H1 (cell line): ENCODE results near the gene UBXN11.

Source experiments
- ATF3 ChIP-seq: IDR thresholded peaks from 2 replicates; pipeline ENCODE4 v1.6.1; 2011; ENCODE audit warnings: low read depth, mild to moderate bottlenecking, low read length; ENCODE audit not compliant: insufficient read depth
- CREB1 ChIP-seq: IDR thresholded peaks from 2 replicates; pipeline ENCODE4 v1.6.1; 2012; ENCODE audit warnings: inconsistent platforms
- CTBP2 ChIP-seq: IDR thresholded peaks from 2 replicates; pipeline ENCODE4 v1.7.0; 2011; ENCODE audit warnings: borderline replicate concordance, mild to moderate bottlenecking, moderate library complexity, mixed read lengths, low read length; ENCODE audit not compliant: insufficient read depth, insufficient read length
- CTCF ChIP-seq, 3 experiments: IDR thresholded peaks; 1 replicate in 2 of 3; 2 replicates in 1 of 3; pipeline versions ENCODE4 v1.5.1 to v1.6.1; 2011; ENCODE audit warnings: low read length in 3 of 3, mild to moderate bottlenecking in 3 of 3, inconsistent platforms in 2 of 3, low read depth in 1 of 3, moderate library complexity in 1 of 3; ENCODE audit not compliant: insufficient read depth in 1 of 3; ENCODE audit errors: control extremely low read depth in 1 of 3
- EP300 ChIP-seq, 2 experiments: IDR thresholded peaks; 1 replicate in 1 of 2; 2 replicates in 1 of 2; pipeline ENCODE4 v1.6.1; 2011 to 2012; ENCODE audit warnings: low read depth in 2 of 2, low read length in 2 of 2, mild to moderate bottlenecking in 2 of 2, borderline replicate concordance in 1 of 2, inconsistent platforms in 1 of 2, moderate library complexity in 1 of 2
- EZH2 ChIP-seq: fragments of 200-600 bp; sonication (generic); IDR thresholded peaks from 2 replicates; pipeline ENCODE4 v1.7.1; 2012; ENCODE audit warnings: low read depth, mild to moderate bottlenecking, moderate library complexity, low read length, inconsistent platforms; ENCODE audit not compliant: severe bottlenecking
- POLR2A ChIP-seq, 2 experiments: IDR thresholded peaks; 1 replicate in 1 of 2; 2 replicates in 1 of 2; pipeline ENCODE4 v1.6.1; 2011; ENCODE audit warnings: low read depth in 2 of 2, low read length in 2 of 2, mild to moderate bottlenecking in 2 of 2; ENCODE audit errors: control extremely low read depth in 1 of 2
- POLR2AphosphoS5 ChIP-seq: IDR thresholded peaks from 2 replicates; pipeline ENCODE4 v1.6.1; 2011; ENCODE audit warnings: low read depth, low read length

GRCh38 chr1:26277719-26278118 lies 28.7 kb downstream of the UBXN11 start:
- TF ChIP-seq CTCF (IDR thresholded peaks at IDR 0.05; ENCODE audit: control extremely low read depth in 1 of 3, insufficient read depth in 1 of 3, low read depth in 1 of 3, low read length in 3 of 3) (no peak), POLR2A (IDR thresholded peaks at IDR 0.05; ENCODE audit: control extremely low read depth in 1 of 2, low read depth in 2 of 2, low read length in 2 of 2) (no peak), POLR2AphosphoS5 (no peak), EP300 (IDR thresholded peaks at IDR 0.05; ENCODE audit: borderline replicate concordance in 1 of 2, low read depth in 2 of 2, low read length in 2 of 2) (no peak), CREB1 (no peak), EZH2 (no peak), ATF3 (no peak), CTBP2 (no peak)
